Measurements from ENCODE around the gene FRS3. TPM values are rescaled to one million over a fixed set of nuclear protein-coding genes. Genes with fewer than 3 reads are reported as not detected.

Gene FRS3
- total RNA-seq, 4 donors from 2014 or later = 1.9 to 3.9 (median 3.7) TPM

- no peak for TF ChIP-seq POLR2A (IDR thresholded peaks at IDR 0.05)
- TF ChIP-seq, protein P1, sequence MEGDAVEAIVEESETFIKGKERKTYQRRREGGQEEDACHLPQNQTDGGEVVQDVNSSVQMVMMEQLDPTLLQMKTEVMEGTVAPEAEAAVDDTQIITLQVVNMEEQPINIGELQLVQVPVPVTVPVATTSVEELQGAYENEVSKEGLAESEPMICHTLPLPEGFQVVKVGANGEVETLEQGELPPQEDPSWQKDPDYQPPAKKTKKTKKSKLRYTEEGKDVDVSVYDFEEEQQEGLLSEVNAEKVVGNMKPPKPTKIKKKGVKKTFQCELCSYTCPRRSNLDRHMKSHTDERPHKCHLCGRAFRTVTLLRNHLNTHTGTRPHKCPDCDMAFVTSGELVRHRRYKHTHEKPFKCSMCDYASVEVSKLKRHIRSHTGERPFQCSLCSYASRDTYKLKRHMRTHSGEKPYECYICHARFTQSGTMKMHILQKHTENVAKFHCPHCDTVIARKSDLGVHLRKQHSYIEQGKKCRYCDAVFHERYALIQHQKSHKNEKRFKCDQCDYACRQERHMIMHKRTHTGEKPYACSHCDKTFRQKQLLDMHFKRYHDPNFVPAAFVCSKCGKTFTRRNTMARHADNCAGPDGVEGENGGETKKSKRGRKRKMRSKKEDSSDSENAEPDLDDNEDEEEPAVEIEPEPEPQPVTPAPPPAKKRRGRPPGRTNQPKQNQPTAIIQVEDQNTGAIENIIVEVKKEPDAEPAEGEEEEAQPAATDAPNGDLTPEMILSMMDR (IDR thresholded peaks at IDR 0.05) = no peak
- TF ChIP-seq EP300 (IDR thresholded peaks at IDR 0.05) = no peak
- TF ChIP-seq POLR2AphosphoS5 (IDR thresholded peaks at IDR 0.05) = no peak
- no peaks in the 10 kb centered on the region for H3K36me3 ChIP-seq
- 85% methylated on average over 15 of the region's 15 CpGs for whole genome bisulfite sequencing
Observed at GRCh38 chr6:41747256-41748101, 32.2 kb downstream of the FRS3 start, which contains the start of gene PGC. PGC (minus strand) TSS chr6:41747397; CDS start chr6:41747334, 63 bp downstream.

DNA sequence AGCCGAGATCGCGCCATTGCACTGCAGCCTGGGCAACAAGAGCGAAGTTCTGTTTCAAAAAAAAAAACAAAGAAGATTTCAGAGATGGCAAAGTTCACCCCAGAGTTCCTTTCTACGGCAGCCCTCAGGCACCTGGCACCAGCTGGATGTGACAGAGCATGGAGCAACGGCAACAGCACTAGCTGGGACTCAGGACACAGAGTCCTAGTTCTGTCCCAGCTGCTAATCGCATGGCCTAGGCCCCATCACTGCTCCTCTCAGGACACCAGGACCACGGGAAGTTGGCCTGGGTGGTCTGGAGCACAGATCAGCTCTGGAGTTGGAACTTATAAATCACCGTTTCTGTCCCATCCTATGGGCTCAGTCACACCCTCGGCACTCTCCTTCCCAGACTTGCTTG, 33.6 kb downstream of the FRS3 start:
- H3K27ac ChIP-seq = no peak overlapping the region
- H3K4me1 ChIP-seq = peaks cover 6% of the 10 kb centered on the region
- H3K36me3 ChIP-seq = no peaks in the 10 kb centered on the region
- no peak overlapping the region for H3K4me3 ChIP-seq
- H3K27me3 ChIP-seq = no peaks in the 10 kb centered on the region
- TF ChIP-seq EP300 (IDR thresholded peaks at IDR 0.05) (no peak), POLR2AphosphoS5 (IDR thresholded peaks at IDR 0.05) (no peak), POLR2A (IDR thresholded peaks at IDR 0.05) (no peak)
- TF ChIP-seq, protein P1 (IDR thresholded peaks at IDR 0.05) = no peak
- DNase-seq (ENCODE audit: low spot score in 2 of 2) = no peak
- no peaks in the 10 kb centered on the region for H3K9me3 ChIP-seq
- WGBS = 75% methylated on average over 10 of the region's 10 CpGs

More at GRCh38 chr6:41747256-41748101, 32.2 kb downstream of the FRS3 start, which contains the start of gene PGC:
- no peaks in the 10 kb centered on the region for H3K9me3 ChIP-seq
- no peak for DNase-seq (ENCODE audit: low spot score in 2 of 2)
- H3K4me3 ChIP-seq = no peak within 1 kb of the TSS
- no peaks in the 10 kb centered on the region for H3K27me3 ChIP-seq
- H3K4me1 ChIP-seq = peaks cover 6% of the 10 kb centered on the region
- H3K27ac ChIP-seq = no peak within 1 kb of the TSS

DNA sequence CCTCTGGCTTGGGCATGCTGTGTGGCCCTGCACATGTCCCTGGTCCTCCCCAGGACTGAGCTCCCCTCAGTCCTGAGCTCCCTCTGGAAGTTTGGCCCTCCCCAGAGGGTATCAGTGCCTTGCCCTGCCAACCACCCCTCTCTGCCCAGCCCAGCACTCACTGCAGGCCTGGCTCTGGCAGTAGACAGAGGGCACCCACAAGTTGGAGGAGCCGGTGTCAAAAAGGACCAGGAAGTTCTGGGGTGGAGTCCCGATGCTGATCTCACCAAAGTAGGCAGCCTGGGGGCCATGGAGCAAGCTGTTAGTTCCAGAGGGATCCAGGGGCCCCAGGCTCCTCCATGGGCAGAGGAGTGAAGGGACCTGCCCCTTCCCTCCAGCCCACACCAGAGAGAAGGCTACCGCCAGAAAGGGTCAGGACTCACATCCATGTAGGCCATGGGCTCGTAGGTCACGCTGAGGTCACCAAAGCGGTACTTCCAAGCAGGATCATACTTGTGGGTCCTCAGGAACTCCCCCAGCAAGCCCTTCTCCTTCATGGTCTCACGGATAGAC, 35.4 kb downstream of the FRS3 start:
- 86% methylated on average over 6 of the region's 7 CpGs for WGBS
- TF ChIP-seq EP300 (IDR thresholded peaks at IDR 0.05) (no peak), POLR2AphosphoS5 (IDR thresholded peaks at IDR 0.05) (no peak), POLR2A (IDR thresholded peaks at IDR 0.05) (no peak)
- TF ChIP-seq, protein P1 (IDR thresholded peaks at IDR 0.05) = no peak
- Histone ChIP-seq H3K4me1 (peaks cover 6% of the 10 kb centered on the region), H3K27me3 (no peaks in the 10 kb centered on the region), H3K36me3 (no peaks in the 10 kb centered on the region), H3K27ac (no peak overlapping the region), H3K4me3 (no peak overlapping the region), H3K9me3 (no peaks in the 10 kb centered on the region)
- DNase-seq (ENCODE audit: low spot score in 2 of 2) = no peak

- DNase-seq (ENCODE audit: low spot score in 2 of 2) = no peak
- Histone ChIP-seq H3K27ac (no peak overlapping the region), H3K36me3 (no peaks in the 10 kb centered on the region), H3K4me3 (no peak overlapping the region), H3K27me3 (no peaks in the 10 kb centered on the region), H3K4me1 (peaks cover 6% of the 10 kb centered on the region), H3K9me3 (no peaks in the 10 kb centered on the region)
- 94% methylated on average over 5 of the region's 6 CpGs for WGBS
- TF ChIP-seq, protein P1 (IDR thresholded peaks at IDR 0.05) = no peak
- TF ChIP-seq POLR2A (IDR thresholded peaks at IDR 0.05) (no peak), POLR2AphosphoS5 (IDR thresholded peaks at IDR 0.05) (no peak), EP300 (IDR thresholded peaks at IDR 0.05) (no peak)
Observed at GRCh38 chr6:41743406-41744235, 36.1 kb downstream of the FRS3 start.
